Stimulated activated CD8-positive, alpha-beta memory T cell treated with anti-CD3 and anti-CD28 coated beads, Interleukin-12 subunit alpha, Interleukin-12 subunit beta, amount 100 ng/mL, for 24 hours (primary cell): ENCODE measurements around the gene ZNF223.
A peak's percentile ranks its signal among the peaks of the same experiment; 100 is the strongest.

Experiments used
- DNase-seq: peaks from one replicate; pipeline ENCODE4 v3.0.0-alpha.2; 2020; ENCODE audit errors: extremely low read depth

ZNF223 gene

GRCh38 chr19:44051650-44052402, at the start of gene ZNF223:
TSS of gene ZNF223 (plus strand) at chr19:44052036. CDS start at chr19:44055177, 3,141 bp downstream.
- peak; percentile 43 for DNase-seq

- no peak for DNase-seq
Observed at GRCh38 chr19:44002212-44002565, 49.6 kb upstream of the ZNF223 start.

- DNase-seq: peak; percentile 52
Observed at GRCh38 chr19:44002566-44003460, 49.0 kb upstream of the ZNF223 start, which contains the start of gene ZNF230. TSS of gene ZNF230 (plus strand) at chr19:44002957. CDS start at chr19:44007079, 4,122 bp downstream.

DNA sequence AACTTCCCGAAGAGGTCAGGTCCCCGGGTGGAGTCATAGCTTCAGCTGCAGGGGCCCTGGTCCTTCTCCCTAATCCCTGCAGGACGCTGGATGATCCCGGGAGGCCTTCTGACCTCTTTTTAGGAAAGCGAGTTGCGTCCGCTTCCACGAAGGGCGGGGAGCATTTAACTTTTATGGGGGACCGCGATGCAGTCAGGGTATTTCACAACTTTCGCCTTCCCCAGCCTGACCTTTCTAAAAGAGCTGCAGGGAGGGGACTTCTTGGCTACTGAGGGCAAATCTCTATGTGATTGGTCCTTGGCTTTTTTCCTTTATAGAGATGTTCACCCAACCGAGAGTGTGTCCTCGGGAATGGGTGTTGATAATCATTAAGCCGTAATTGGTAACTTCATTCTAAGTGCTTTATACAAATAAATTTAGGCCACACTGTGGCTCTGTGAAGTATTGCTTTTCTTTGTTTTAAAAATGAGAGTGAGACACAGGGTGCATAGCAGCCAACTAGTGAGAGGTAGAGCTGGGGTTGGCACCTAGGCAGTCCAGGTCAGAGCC, 48.3 kb upstream of the ZNF223 start:
- no peak for DNase-seq

GRCh38 chr19:44005973-44006372, 45.9 kb upstream of the ZNF223 start:
- no peak for DNase-seq

GRCh38 chr19:44007473-44007872, 44.4 kb upstream of the ZNF223 start:
- DNase-seq: no peak

DNA sequence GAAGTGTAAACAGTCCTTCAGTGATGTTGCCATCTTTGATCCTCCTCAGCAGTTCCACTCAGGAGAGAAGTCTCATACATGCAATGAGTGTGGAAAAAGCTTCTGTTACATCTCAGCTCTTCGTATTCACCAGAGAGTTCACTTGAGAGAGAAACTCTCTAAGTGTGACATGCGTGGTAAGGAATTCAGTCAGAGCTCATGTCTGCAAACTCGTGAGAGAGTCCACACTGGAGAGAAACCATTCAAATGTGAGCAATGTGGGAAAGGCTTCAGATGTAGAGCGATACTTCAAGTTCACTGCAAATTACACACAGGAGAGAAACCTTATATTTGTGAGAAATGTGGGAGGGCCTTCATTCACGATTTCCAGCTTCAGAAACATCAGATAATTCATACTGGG, 41.4 kb upstream of the ZNF223 start:
- DNase-seq: no peak

DNA sequence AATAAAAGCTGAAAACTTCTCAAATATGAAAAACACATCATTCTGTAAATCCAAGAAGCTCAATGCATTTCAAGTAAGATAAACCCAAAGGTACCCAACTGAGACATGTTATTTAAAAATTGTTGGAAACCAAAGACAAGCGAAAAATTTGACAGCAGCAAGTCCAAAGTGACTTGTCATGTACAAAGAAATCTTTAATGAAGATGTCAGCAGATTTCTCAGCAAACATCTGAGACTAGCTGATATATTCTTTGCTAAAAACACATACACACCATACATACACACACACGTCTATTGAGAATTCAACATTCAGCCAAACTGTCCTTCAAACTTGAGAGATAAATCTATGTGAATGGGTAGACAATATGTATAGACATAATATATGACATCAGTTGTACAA, 32.3 kb upstream of the ZNF223 start:
- DNase-seq: no peak

DNA sequence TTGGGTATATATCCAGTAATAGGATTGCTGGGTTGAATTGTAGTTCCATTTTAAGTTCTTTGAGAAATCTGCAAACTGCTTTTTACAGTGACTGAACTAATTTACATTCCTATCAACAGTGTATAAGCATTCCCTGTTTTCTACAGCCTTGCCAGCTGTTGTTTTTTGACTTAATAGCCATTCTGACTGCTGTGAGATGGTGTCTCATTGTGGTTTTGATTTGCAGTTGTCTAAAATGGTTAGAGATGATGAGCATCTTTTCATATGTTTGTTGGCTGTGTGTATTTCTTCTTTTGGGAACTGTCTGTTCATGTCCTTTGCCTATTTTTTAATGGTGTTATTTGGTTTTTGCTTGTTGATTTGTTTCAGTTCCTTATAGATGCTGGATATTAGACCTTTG, 30.6 kb upstream of the ZNF223 start:
- DNase-seq: no peak

- DNase-seq: no peak
Observed at GRCh38 chr19:44024900-44025216, 27.0 kb upstream of the ZNF223 start.

- DNase-seq: peak; percentile 52
Observed at GRCh38 chr19:44025217-44025936, 26.5 kb upstream of the ZNF223 start, which contains the start of gene ZNF222. TSS of gene ZNF222 (plus strand) at chr19:44025379. CDS start at chr19:44025437, 58 bp downstream.

GRCh38 chr19:44026622-44027021, 25.2 kb upstream of the ZNF223 start:
- DNase-seq: no peak

DNA sequence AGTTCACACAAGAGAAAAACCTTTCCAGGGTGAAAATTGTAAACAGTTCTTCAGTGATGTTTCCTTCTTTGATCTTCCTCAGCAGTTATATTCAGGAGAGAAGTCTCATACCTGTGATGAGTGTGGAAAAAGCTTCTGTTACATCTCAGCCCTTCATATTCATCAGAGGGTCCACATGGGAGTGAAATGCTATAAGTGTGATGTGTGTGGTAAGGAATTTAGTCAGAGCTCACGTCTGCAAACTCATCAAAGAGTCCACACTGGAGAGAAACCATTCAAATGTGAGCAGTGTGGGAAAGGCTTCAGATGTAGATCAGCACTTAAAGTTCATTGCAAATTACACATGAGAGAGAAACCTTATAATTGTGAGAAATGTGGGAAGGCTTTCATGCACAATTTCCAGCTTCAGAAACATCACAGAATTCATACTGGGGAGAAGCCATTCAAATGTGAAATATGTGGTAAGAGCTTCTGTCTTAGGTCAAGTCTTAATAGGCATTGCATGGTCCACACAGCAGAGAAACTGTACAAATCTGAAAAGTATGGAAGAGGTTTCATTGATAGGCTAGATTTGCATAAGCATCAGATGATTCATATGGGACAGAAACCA, 19.7 kb upstream of the ZNF223 start:
- no peak for DNase-seq

DNA sequence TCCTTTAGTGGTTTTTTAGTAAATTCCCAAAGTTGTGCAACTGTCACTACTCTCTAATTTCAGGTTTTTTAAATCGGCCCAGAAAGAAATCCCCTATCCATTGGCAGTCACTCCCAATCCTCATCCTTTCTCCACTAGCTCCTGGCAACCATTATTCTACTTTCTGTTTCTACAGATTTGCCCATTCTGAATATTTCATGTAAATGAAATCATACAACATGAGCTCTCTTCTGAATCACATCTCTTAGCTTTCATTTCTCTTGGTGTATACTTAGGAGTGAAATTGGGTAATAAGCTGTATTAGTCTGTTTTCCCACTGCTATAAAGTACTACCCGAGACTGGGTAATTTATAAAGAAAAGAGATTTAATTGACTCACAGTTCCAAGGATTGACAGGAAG, 9.7 kb upstream of the ZNF223 start:
- DNase-seq: no peak

- DNase-seq: no peak
Observed at GRCh38 chr19:44050740-44051649, 841 bp upstream of the ZNF223 start.

GRCh38 chr19:44055870-44056269, 4.0 kb downstream of the ZNF223 start:
- DNase-seq: no peak

DNA sequence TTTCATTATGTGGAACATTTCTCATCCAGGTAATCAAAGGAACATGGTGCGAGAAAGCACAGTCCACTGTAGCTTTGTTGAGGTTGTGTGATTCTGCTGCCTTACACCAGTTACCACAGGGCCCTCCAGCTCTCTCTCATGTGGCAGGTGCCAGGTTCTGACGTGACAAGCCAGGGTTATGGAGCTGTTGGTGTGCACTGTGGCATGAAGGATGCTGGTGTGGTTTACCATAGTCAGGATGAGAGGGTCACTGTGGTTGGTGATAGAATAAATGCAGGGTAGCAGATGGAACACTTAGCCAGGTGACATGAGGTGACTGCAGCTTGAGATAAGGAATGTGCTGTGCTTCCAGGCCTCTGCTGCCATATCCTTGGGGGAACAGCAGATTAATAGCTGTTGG, 7.4 kb downstream of the ZNF223 start:
- DNase-seq: no peak

DNA sequence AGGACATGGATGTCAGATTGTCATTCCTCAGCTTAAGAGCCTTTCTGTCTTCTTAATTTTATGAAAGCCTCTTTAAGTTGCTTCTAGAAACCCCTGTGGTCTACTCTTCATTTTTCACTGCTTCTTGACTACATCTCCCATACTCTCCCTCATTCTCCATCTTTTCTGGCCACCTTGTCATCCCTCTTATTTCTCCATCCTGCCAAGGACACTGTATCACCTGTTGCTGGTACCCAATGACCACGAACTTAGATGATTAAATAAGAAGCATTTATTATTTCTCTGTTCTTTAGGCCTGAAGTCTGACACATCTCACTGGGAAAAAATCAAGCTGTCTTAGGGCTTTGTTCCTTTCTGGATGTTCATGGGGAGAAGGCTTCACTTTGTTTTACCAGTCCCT, 9.2 kb downstream of the ZNF223 start:
- DNase-seq: no peak

GRCh38 chr19:44066305-44066704, 14.5 kb downstream of the ZNF223 start:
- no peak for DNase-seq

DNA sequence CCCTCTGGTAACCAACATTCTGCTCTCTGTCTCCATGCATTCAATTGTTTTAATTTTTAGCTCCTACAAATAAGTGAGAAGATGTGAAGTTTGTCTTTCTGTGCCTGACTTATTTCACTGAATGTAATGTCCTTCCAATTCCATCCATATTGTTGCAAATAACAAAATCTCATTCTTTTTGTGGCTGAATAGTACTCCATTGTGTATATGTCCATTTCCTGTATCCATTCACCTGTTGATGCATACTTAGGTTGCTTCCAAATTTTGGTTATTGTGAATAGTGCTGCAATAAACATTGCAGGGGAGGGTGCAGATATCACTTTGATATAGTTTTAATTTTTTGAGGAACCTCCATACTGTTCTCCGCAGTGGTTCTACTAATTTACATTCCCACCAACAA, 17.6 kb downstream of the ZNF223 start:
- DNase-seq: no peak
